OCI-LY1 (cell line): ENCODE results near the gene GSK3B.

Source experiments
- H2AFZ ChIP-seq: fragments of 200-600 bp; sonication (generic), shearing (Covaris generic); 2 replicates; pipeline ENCODE4 v1.6.0; 2014; ENCODE audit warnings: antibody characterized with exemption, mild to moderate bottlenecking, low read length
- H3F3A ChIP-seq: fragments of 200-600 bp; sonication (generic), shearing (Covaris generic); 2 replicates; pipeline ENCODE4 v1.6.0; 2014; ENCODE audit warnings: mild to moderate bottlenecking, antibody characterized with exemption, low read length, moderate library complexity; ENCODE audit not compliant: insufficient read depth
- H3K27ac ChIP-seq: fragments of 200-600 bp; sonication (generic); 2 replicates; pipeline ENCODE4 v1.5.1; 2014; ENCODE audit warnings: low read length, mixed run types, mild to moderate bottlenecking, low read depth; ENCODE audit not compliant: poor library complexity, severe bottlenecking
- H3K27me3 ChIP-seq: fragments of 200-600 bp; sonication (generic); 2 replicates; pipeline ENCODE4 v1.6.0; 2014; ENCODE audit warnings: antibody characterized with exemption, mild to moderate bottlenecking, low read length, moderate library complexity; ENCODE audit not compliant: insufficient read depth
- H3K36me3 ChIP-seq: fragments of 200-600 bp; sonication (generic); 2 replicates; pipeline ENCODE4 v1.6.1; 2014; ENCODE audit warnings: mild to moderate bottlenecking, antibody characterized with exemption, low read length, moderate library complexity, mixed read lengths; ENCODE audit not compliant: insufficient read depth
- H3K4me1 ChIP-seq: fragments of 200-600 bp; sonication (generic); 2 replicates; pipeline ENCODE4 v1.5.1; 2014; ENCODE audit warnings: mild to moderate bottlenecking, low read length, moderate library complexity; ENCODE audit not compliant: insufficient read depth, severe bottlenecking
- H3K4me2 ChIP-seq: fragments of 200-600 bp; sonication (generic), shearing (Covaris generic); 2 replicates; pipeline ENCODE4 v1.6.1; 2014; ENCODE audit warnings: low read length
- H3K4me3 ChIP-seq: fragments of 200-600 bp; sonication (generic); 2 replicates; pipeline ENCODE4 v1.5.1; 2014; ENCODE audit warnings: low read length, low read depth, mild to moderate bottlenecking, mixed read lengths; ENCODE audit not compliant: poor library complexity, severe bottlenecking
- H3K79me2 ChIP-seq: fragments of 200-600 bp; shearing (Covaris generic); 2 replicates; pipeline ENCODE4 v1.6.1; 2016; ENCODE audit warnings: mixed run types, low read length, mixed read lengths; ENCODE audit not compliant: insufficient read depth
- H3K9ac ChIP-seq: fragments of 200-600 bp; sonication (generic), shearing (Covaris generic); 2 replicates; pipeline ENCODE4 v1.6.1; 2014; ENCODE audit warnings: mild to moderate bottlenecking, low read length, mixed read lengths
- H3K9me2 ChIP-seq: fragments of 200-600 bp; sonication (generic), shearing (Covaris generic); 2 replicates; pipeline ENCODE4 v1.6.1; 2014; ENCODE audit warnings: low read depth, mild to moderate bottlenecking, low read length, mixed read lengths
- H3K9me3 ChIP-seq: fragments of 200-600 bp; shearing (Covaris generic); 2 replicates; pipeline ENCODE4 v1.6.1; 2014; ENCODE audit warnings: low read length, mixed read lengths
- H4K20me1 ChIP-seq: fragments of 200-600 bp; sonication (generic), shearing (Covaris generic); 2 replicates; pipeline ENCODE4 v1.6.0; 2016; ENCODE audit warnings: mild to moderate bottlenecking, low read length; ENCODE audit not compliant: insufficient read depth
- EZH2 ChIP-seq: fragments of 200-600 bp; sonication (generic), shearing (Covaris generic); IDR thresholded peaks from 2 replicates; pipeline ENCODE4 v1.8.0; 2017; ENCODE audit warnings: borderline replicate concordance, mixed run types, mild to moderate bottlenecking, antibody characterized with exemption, low read length, moderate library complexity, mixed read lengths
- TF ChIP-seq, protein P1 (sequence below): fragments of 200-600 bp; sonication (generic), shearing (Covaris generic); IDR thresholded peaks from 2 replicates; pipeline ENCODE4 v1.5.1; 2017; ENCODE audit warnings: mild to moderate bottlenecking, antibody characterized with exemption, low read length, moderate library complexity, mixed read lengths

Gene GSK3B

DNA sequence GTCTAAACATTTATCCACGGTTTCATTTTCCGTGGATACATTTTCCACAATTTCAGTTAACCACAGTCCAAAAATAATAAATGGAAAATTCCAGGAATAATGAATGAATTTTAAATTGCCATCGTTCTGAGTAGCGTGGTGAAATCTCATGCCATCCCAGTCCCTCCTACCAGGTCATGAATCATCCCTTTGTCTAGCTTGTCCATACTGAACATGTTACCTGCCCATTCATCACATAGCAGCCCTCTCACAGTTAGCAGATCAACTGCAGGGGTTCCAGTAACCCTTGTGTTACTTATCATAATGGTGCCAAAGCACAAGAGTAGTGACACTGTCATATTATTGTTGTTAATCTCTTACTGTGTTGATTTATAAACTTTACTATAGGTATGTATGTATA, 124.5 kb downstream of the GSK3B start:
- Histone ChIP-seq H3K9ac (no peak overlapping the region), H3F3A (no peaks in the 10 kb centered on the region), H3K79me2 (peaks cover 30% of the 10 kb centered on the region; the same call in 1 of the 2 replicates), H3K4me2 (no peak overlapping the region), H3K9me3 (no peaks in the 10 kb centered on the region), H2AFZ (no peak overlapping the region), H3K4me1 (no peaks in the 10 kb centered on the region), H3K9me2 (no peaks in the 10 kb centered on the region), H3K4me3 (no peak overlapping the region), H4K20me1 (no peaks in the 10 kb centered on the region), H3K36me3 (no peaks in the 10 kb centered on the region; the same call in 1 of the 2 replicates), H3K27me3 (no peaks in the 10 kb centered on the region), H3K27ac (no peak overlapping the region)
- TF ChIP-seq, protein P1, sequence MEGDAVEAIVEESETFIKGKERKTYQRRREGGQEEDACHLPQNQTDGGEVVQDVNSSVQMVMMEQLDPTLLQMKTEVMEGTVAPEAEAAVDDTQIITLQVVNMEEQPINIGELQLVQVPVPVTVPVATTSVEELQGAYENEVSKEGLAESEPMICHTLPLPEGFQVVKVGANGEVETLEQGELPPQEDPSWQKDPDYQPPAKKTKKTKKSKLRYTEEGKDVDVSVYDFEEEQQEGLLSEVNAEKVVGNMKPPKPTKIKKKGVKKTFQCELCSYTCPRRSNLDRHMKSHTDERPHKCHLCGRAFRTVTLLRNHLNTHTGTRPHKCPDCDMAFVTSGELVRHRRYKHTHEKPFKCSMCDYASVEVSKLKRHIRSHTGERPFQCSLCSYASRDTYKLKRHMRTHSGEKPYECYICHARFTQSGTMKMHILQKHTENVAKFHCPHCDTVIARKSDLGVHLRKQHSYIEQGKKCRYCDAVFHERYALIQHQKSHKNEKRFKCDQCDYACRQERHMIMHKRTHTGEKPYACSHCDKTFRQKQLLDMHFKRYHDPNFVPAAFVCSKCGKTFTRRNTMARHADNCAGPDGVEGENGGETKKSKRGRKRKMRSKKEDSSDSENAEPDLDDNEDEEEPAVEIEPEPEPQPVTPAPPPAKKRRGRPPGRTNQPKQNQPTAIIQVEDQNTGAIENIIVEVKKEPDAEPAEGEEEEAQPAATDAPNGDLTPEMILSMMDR = no peak
- no peak for TF ChIP-seq EZH2

DNA sequence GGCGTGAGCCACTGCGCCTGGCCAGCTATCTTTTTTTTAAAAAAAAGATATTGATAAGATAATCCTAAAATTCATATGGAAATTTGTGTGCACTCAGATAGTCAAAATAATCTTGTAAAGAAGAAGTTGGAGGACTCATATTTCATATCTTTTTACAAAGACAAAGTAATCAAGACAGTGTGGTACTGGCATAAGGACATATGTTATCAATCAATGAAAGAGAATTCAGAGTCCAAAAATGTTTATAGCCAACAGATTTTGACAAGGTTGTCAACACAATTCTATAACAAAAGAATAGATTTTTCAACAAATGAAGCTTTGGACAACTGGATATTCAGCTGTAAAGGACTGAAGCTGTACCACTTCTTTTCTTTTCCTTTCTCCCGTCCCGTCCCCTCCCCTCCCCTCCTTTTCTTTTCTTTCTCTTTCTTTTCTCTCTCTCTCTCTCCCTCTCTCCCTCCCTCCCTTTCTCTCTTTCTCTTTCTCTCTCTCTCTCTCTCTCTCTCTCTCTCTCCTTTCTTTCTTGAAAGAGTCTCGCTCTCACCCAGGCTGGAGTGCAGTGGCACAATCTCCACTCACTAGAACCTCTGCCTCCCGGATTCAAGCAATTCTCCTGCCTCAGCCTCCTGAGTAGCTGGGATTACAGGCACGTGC, 126.8 kb downstream of the GSK3B start:
- H4K20me1 ChIP-seq = no peaks in the 10 kb centered on the region
- H3K27ac ChIP-seq = no peak overlapping the region
- TF ChIP-seq, protein P1 = no peak

DNA sequence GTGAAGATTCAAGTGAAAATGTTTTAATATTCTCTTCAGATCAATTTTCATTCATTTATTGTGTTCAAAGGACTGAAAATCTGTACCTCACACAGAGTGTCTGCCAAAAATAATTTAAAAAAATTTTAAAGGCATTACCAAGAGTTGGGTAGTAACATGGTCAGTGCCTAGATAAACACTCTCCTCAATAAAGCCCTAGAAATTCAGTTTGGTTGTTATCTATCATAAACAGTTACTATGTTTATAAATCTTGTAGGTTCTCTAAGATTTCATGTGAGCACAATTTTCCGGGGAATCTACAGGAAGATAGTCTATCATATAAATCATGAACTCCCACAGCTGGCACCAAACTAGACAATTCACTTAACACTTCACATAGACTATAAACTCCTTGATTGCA, 128.6 kb downstream of the GSK3B start:
- Histone ChIP-seq H3K9me3 (0 out of 2 replicates have a peak, but pooled peaks cover 3% of the 10 kb centered on the region), H3K4me1 (no peaks in the 10 kb centered on the region), H3F3A (no peaks in the 10 kb centered on the region), H3K9me2 (no peaks in the 10 kb centered on the region), H3K36me3 (peaks cover 8% of the 10 kb centered on the region), H3K79me2 (peaks cover 28% of the 10 kb centered on the region), H3K9ac (no peak overlapping the region), H3K27me3 (no peaks in the 10 kb centered on the region), H2AFZ (no peak overlapping the region), H3K4me3 (no peak overlapping the region), H3K27ac (no peak overlapping the region), H4K20me1 (no peaks in the 10 kb centered on the region), H3K4me2 (no peak overlapping the region)
- no peak for TF ChIP-seq EZH2
- TF ChIP-seq, protein P1 = no peak

More for the DNA sequence above, 126.8 kb downstream of the GSK3B start:
- H3K9me3 ChIP-seq = 0 out of 2 replicates have a peak, but pooled peaks cover 3% of the 10 kb centered on the region
- no peaks in the 10 kb centered on the region for H3K27me3 ChIP-seq
- no peaks in the 10 kb centered on the region for H3K9me2 ChIP-seq
- no peak overlapping the region for H3K4me2 ChIP-seq
- H3K9ac ChIP-seq = no peak overlapping the region
- H3K79me2 ChIP-seq = peaks cover 28% of the 10 kb centered on the region
- H3K4me3 ChIP-seq = no peak overlapping the region
- no peaks in the 10 kb centered on the region for H3F3A ChIP-seq
- H3K4me1 ChIP-seq = no peaks in the 10 kb centered on the region
- H2AFZ ChIP-seq = no peak overlapping the region
- H3K36me3 ChIP-seq = peaks cover 5% of the 10 kb centered on the region
